ENCODE data around the gene ANKRD13A. TPM values are rescaled to one million over a fixed set of nuclear protein-coding genes. Genes with fewer than 3 reads are reported as not detected.

The ANKRD13A gene
- total RNA-seq, 1 donor from 2014 or later: 35.4 TPM

GRCh38 chr12:110058875-110059615 lies 59.8 kb downstream of the ANKRD13A start:
- Histone ChIP-seq H3K4me3 (no peak overlapping the region), H3K36me3 (no peaks in the 10 kb centered on the region), H3K79me2 (ENCODE audit: low read depth) (no peaks in the 10 kb centered on the region), H3K9me3 (ENCODE audit: low read depth) (no peaks in the 10 kb centered on the region), H3K27me3 (no peaks in the 10 kb centered on the region), H2AFZ (replicated peaks) (no peak overlapping the region), H3K4me1 (no peaks in the 10 kb centered on the region), H3F3A (ENCODE audit: low read depth) (no peaks in the 10 kb centered on the region), H3K27ac (no peak overlapping the region), H4K20me1 (ENCODE audit: low read depth) (no peaks in the 10 kb centered on the region), H3K9ac (no peak overlapping the region), H3K4me2 (no peak overlapping the region)
- no peak overlapping the region for H3K4me3 Mint-ChIP-seq
- H3K4me1 Mint-ChIP-seq: peaks cover 14% of the 10 kb centered on the region
- TF ChIP-seq EZH2 (IDR thresholded peaks at IDR 0.05): no peak
- TF ChIP-seq EZH2phosphoT487 (IDR thresholded peaks at IDR 0.05): no peak
- no peak for TF ChIP-seq CTCF (IDR thresholded peaks at IDR 0.05)
- H3K36me3 Mint-ChIP-seq: no peaks in the 10 kb centered on the region
- no peaks in the 10 kb centered on the region for H3K9me3 Mint-ChIP-seq
- no peak for DNase-seq (ENCODE audit: low spot score)
- H3K27me3 Mint-ChIP-seq (ENCODE audit: insufficient read depth, low read depth): peaks cover 10% of the 10 kb centered on the region
- no peak overlapping the region for H3K27ac Mint-ChIP-seq

GRCh38 chr12:110059651-110060000 lies 60.4 kb downstream of the ANKRD13A start:
- Mint-ChIP-seq H3K36me3 (no peaks in the 10 kb centered on the region), H3K27me3 (ENCODE audit: insufficient read depth, low read depth) (peaks cover 10% of the 10 kb centered on the region), H3K9me3 (no peaks in the 10 kb centered on the region), H3K4me3 (no peak overlapping the region), H3K27ac (no peak overlapping the region), H3K4me1 (peaks cover 14% of the 10 kb centered on the region)
- Histone ChIP-seq H3F3A (ENCODE audit: low read depth) (no peaks in the 10 kb centered on the region), H3K4me2 (no peak overlapping the region), H3K9ac (no peak overlapping the region), H3K4me1 (no peaks in the 10 kb centered on the region), H3K36me3 (no peaks in the 10 kb centered on the region), H2AFZ (replicated peaks) (no peak overlapping the region), H3K79me2 (ENCODE audit: low read depth) (no peaks in the 10 kb centered on the region), H3K27me3 (no peaks in the 10 kb centered on the region), H4K20me1 (ENCODE audit: low read depth) (no peaks in the 10 kb centered on the region), H3K27ac (no peak overlapping the region), H3K9me3 (ENCODE audit: low read depth) (no peaks in the 10 kb centered on the region), H3K4me3 (no peak overlapping the region)
- DNase-seq (ENCODE audit: low spot score): no peak
- TF ChIP-seq EZH2 (IDR thresholded peaks at IDR 0.05) (no peak), EZH2phosphoT487 (IDR thresholded peaks at IDR 0.05) (no peak), CTCF (IDR thresholded peaks at IDR 0.05) (no peak)

- Histone ChIP-seq H3K79me2 (ENCODE audit: low read depth) (no peaks in the 10 kb centered on the region), H3K4me2 (no peak overlapping the region), H3K27me3 (no peaks in the 10 kb centered on the region), H2AFZ (replicated peaks) (no peak overlapping the region), H3K36me3 (no peaks in the 10 kb centered on the region), H3K9ac (no peak overlapping the region), H4K20me1 (ENCODE audit: low read depth) (no peaks in the 10 kb centered on the region), H3K4me1 (no peaks in the 10 kb centered on the region), H3F3A (ENCODE audit: low read depth) (no peaks in the 10 kb centered on the region), H3K27ac (no peak overlapping the region), H3K9me3 (ENCODE audit: low read depth) (no peaks in the 10 kb centered on the region), H3K4me3 (no peak overlapping the region)
- H3K4me3 Mint-ChIP-seq: no peak overlapping the region
- no peaks in the 10 kb centered on the region for H3K36me3 Mint-ChIP-seq
- H3K9me3 Mint-ChIP-seq: no peaks in the 10 kb centered on the region
- peaks cover 3% of the 10 kb centered on the region for H3K4me1 Mint-ChIP-seq
- no peak overlapping the region for H3K27ac Mint-ChIP-seq
- no peak for DNase-seq (ENCODE audit: low spot score)
- TF ChIP-seq EZH2phosphoT487 (IDR thresholded peaks at IDR 0.05) (no peak), EZH2 (IDR thresholded peaks at IDR 0.05) (no peak), CTCF (IDR thresholded peaks at IDR 0.05) (no peak)
- H3K27me3 Mint-ChIP-seq (ENCODE audit: insufficient read depth, low read depth): peaks cover 6% of the 10 kb centered on the region
Observed at GRCh38 chr12:110062241-110062640, 63.0 kb downstream of the ANKRD13A start.
